ENCODE results near the gene ADD1. TPM values are rescaled to one million over a fixed set of nuclear protein-coding genes. Genes with fewer than 3 reads are reported as not detected.

The ADD1 gene
- total and polyA plus RNA-seq, 2 experiments from 2014 or later, result 175 to 219 TPM

DNA sequence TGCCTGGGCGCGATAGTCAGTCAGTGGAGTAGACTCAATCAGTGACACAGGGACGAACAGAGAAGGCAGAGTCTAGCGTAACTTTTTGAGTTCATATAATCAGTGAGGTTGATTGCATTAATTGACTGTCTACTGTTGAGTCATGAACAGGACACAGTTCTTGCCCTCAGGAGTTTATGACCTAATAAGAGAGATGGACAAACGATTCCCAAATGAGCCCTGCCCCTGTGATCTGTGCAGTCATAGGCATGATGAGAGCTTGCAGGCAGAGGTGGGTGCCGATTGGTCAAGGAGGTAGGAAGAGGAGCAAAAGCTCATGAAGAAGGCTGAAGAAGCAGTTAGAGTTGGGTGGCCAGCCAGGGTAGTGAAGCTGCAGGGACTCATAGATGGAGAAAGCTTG is 57.1 kb downstream of the ADD1 start:
- H3K9me2 ChIP-seq (ENCODE audit: insufficient read depth), result no peaks in the 10 kb centered on the region
- H3K36me3 ChIP-seq (ENCODE audit: low read depth), result peaks cover 69% of the 10 kb centered on the region
- no peak overlapping the region for H3K27ac ChIP-seq
- no peak for DNase-seq
- no peaks in the 10 kb centered on the region for H3K27me3 ChIP-seq (replicated peaks; ENCODE audit: insufficient read depth)
- H3K4me2 ChIP-seq (ENCODE audit: unreplicated experiment), result no peak overlapping the region
- H2AFZ ChIP-seq, result no peak overlapping the region
- TF ChIP-seq EZH2phosphoT487 (IDR thresholded peaks at IDR 0.05; ENCODE audit: insufficient read depth, low read depth) (no peak), EZH2 (IDR thresholded peaks at IDR 0.05; ENCODE audit: insufficient read depth, poor library complexity, severe bottlenecking) (no peak)
- in situ Hi-C loops (cut with MboI), result no loop called here
- 94 to 97% methylated on average over 6 of the region's 6 CpGs for WGBS, 2 experiments (ENCODE audit: low coverage in 1 of 2, low lambda C conversion rate in 2 of 2, missing lambda C conversion rate in 2 of 2)
- H3K9ac ChIP-seq, result no peak overlapping the region
- no peaks in the 10 kb centered on the region for H3F3A ChIP-seq (ENCODE audit: insufficient read depth)
- H4K20me1 ChIP-seq (ENCODE audit: insufficient read depth), result no peaks in the 10 kb centered on the region
- no peaks in the 10 kb centered on the region for H3K4me1 ChIP-seq (ENCODE audit: insufficient read depth)
- H3K9me3 ChIP-seq (ENCODE audit: low read depth), result no peaks in the 10 kb centered on the region
- H3K4me3 ChIP-seq, result no peak overlapping the region
- peaks cover 22% of the 10 kb centered on the region for H3K79me2 ChIP-seq (ENCODE audit: insufficient read depth)

DNA sequence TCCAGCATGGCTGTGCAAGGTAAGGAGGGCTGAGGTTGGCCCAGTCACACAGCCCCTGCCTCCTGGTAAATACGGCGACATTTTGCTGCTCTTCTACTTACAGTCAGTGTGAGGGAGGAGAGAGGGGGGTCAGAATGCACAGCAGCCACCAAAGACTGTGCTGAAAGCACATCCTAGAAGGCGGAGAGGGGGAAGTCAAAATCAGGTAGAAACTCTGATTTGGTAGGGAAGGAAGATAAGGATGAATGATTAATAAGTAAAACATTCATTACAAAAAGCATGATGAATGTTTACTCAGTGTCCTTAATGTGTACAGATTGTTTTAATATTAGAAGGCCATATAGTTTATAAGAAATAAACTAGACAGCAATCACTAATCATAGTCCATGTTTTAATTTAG is 57.5 kb downstream of the ADD1 start:
- Histone ChIP-seq H3F3A (ENCODE audit: insufficient read depth) (no peaks in the 10 kb centered on the region), H3K9me2 (ENCODE audit: insufficient read depth) (no peaks in the 10 kb centered on the region), H3K79me2 (ENCODE audit: insufficient read depth) (peaks cover 18% of the 10 kb centered on the region), H3K27ac (no peak overlapping the region), H4K20me1 (ENCODE audit: insufficient read depth) (no peaks in the 10 kb centered on the region), H2AFZ (no peak overlapping the region), H3K9me3 (ENCODE audit: low read depth) (no peaks in the 10 kb centered on the region), H3K4me2 (ENCODE audit: unreplicated experiment) (no peak overlapping the region), H3K27me3 (replicated peaks; ENCODE audit: insufficient read depth) (no peaks in the 10 kb centered on the region), H3K9ac (no peak overlapping the region; the same call in 1 of the 2 replicates), H3K4me1 (ENCODE audit: insufficient read depth) (no peaks in the 10 kb centered on the region), H3K4me3 (no peak overlapping the region), H3K36me3 (ENCODE audit: low read depth) (peaks cover 71% of the 10 kb centered on the region)
- in situ Hi-C loops (cut with MboI), result no loop called here
- TF ChIP-seq EZH2 (IDR thresholded peaks at IDR 0.05; ENCODE audit: insufficient read depth, poor library complexity, severe bottlenecking), result no peak
- no peak for TF ChIP-seq EZH2phosphoT487 (IDR thresholded peaks at IDR 0.05; ENCODE audit: insufficient read depth, low read depth)
- no peak for DNase-seq
- WGBS, 2 experiments (ENCODE audit: low coverage in 1 of 2, low lambda C conversion rate in 2 of 2, missing lambda C conversion rate in 2 of 2), result 98 to 99% methylated on average over 3 of the region's 3 CpGs

GRCh38 chr4:2902126-2902525 is 58.5 kb downstream of the ADD1 start:
- peaks cover 10% of the 10 kb centered on the region for H3K79me2 ChIP-seq (ENCODE audit: insufficient read depth)
- DNase-seq, result no peak
- H3K27ac ChIP-seq, result no peak overlapping the region
- WGBS, 2 experiments (ENCODE audit: low coverage in 1 of 2, low lambda C conversion rate in 2 of 2, missing lambda C conversion rate in 2 of 2), result 86 to 93% methylated on average over 2 of the region's 2 CpGs
- H3K9me2 ChIP-seq (ENCODE audit: insufficient read depth), result no peaks in the 10 kb centered on the region
- H3K36me3 ChIP-seq (ENCODE audit: low read depth), result peaks cover 65% of the 10 kb centered on the region
- H3F3A ChIP-seq (ENCODE audit: insufficient read depth), result no peaks in the 10 kb centered on the region
- no peak overlapping the region for H3K4me3 ChIP-seq
- H3K27me3 ChIP-seq (replicated peaks; ENCODE audit: insufficient read depth), result no peaks in the 10 kb centered on the region
- H3K4me1 ChIP-seq (ENCODE audit: insufficient read depth), result no peaks in the 10 kb centered on the region
- H2AFZ ChIP-seq, result no peak overlapping the region
- no peak overlapping the region for H3K4me2 ChIP-seq (ENCODE audit: unreplicated experiment)
- in situ Hi-C loops (cut with MboI), result no loop called here
- no peaks in the 10 kb centered on the region for H3K9me3 ChIP-seq (ENCODE audit: low read depth)
- no peak for TF ChIP-seq EZH2phosphoT487 (IDR thresholded peaks at IDR 0.05; ENCODE audit: insufficient read depth, low read depth)
- no peak for TF ChIP-seq EZH2 (IDR thresholded peaks at IDR 0.05; ENCODE audit: insufficient read depth, poor library complexity, severe bottlenecking)
- no peak overlapping the region for H3K9ac ChIP-seq
- no peaks in the 10 kb centered on the region for H4K20me1 ChIP-seq (ENCODE audit: insufficient read depth)

DNA sequence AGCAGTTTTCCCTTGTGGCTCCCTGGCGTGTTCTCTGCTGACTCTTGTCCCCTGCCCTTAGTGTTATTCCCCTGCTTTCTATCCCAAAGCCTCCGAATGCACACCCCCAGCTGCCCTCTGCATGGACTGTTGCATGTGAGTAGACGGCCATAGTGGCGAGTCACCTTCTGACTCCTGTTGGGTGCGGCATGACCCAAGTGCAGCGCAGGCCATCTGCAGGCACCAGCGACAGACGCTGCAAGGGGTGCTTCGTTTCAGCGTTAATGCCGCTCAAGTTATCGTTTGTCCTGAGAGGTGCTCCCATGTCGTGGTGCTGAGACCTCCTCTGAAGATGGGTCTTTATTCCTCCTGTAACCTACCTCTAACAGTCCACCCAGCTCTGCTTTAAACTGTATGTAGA is 61.9 kb downstream of the ADD1 start:
- no peaks in the 10 kb centered on the region for H3K9me2 ChIP-seq (ENCODE audit: insufficient read depth)
- H3K79me2 ChIP-seq (ENCODE audit: insufficient read depth), result 0 out of 2 replicates have a peak, but pooled peaks cover 8% of the 10 kb centered on the region
- H3K4me3 ChIP-seq, result no peak overlapping the region
- H3K27ac ChIP-seq, result no peak overlapping the region
- no peaks in the 10 kb centered on the region for H3K27me3 ChIP-seq (replicated peaks; ENCODE audit: insufficient read depth)
- H4K20me1 ChIP-seq (ENCODE audit: insufficient read depth), result no peaks in the 10 kb centered on the region
- DNase-seq, result no peak
- H3K36me3 ChIP-seq (ENCODE audit: low read depth), result peaks cover 51% of the 10 kb centered on the region; the same call in 1 of the 2 replicates
- H3K9ac ChIP-seq, result no peak overlapping the region
- no peaks in the 10 kb centered on the region for H3K4me1 ChIP-seq (ENCODE audit: insufficient read depth)
- WGBS, 2 experiments (ENCODE audit: low coverage in 1 of 2, low lambda C conversion rate in 2 of 2, missing lambda C conversion rate in 2 of 2), result 91 to 96% methylated on average over 13 of the region's 13 CpGs
- TF ChIP-seq EZH2phosphoT487 (IDR thresholded peaks at IDR 0.05; ENCODE audit: insufficient read depth, low read depth) (no peak), EZH2 (IDR thresholded peaks at IDR 0.05; ENCODE audit: insufficient read depth, poor library complexity, severe bottlenecking) (no peak)
- H2AFZ ChIP-seq, result no peak overlapping the region
- H3K9me3 ChIP-seq (ENCODE audit: low read depth), result no peaks in the 10 kb centered on the region
- H3F3A ChIP-seq (ENCODE audit: insufficient read depth), result no peaks in the 10 kb centered on the region
- in situ Hi-C loops (cut with MboI), result no loop called here
- H3K4me2 ChIP-seq (ENCODE audit: unreplicated experiment), result no peak overlapping the region

- no peak for TF ChIP-seq EZH2 (IDR thresholded peaks at IDR 0.05; ENCODE audit: insufficient read depth, poor library complexity, severe bottlenecking)
- TF ChIP-seq EZH2phosphoT487 (IDR thresholded peaks at IDR 0.05; ENCODE audit: insufficient read depth, low read depth), result no peak
- no peaks in the 10 kb centered on the region for H3K9me3 ChIP-seq (ENCODE audit: low read depth)
- 93 to 94% methylated on average over 8 of the region's 8 CpGs for WGBS, 2 experiments (ENCODE audit: low coverage in 1 of 2, low lambda C conversion rate in 2 of 2, missing lambda C conversion rate in 2 of 2)
- in situ Hi-C loops (cut with MboI), result no loop called here
- peaks cover 46% of the 10 kb centered on the region; the same call in 1 of the 2 replicates for H3K36me3 ChIP-seq (ENCODE audit: low read depth)
- H3K9me2 ChIP-seq (ENCODE audit: insufficient read depth), result no peaks in the 10 kb centered on the region
- no peak overlapping the region for H3K4me3 ChIP-seq
- no peak overlapping the region for H2AFZ ChIP-seq
- no peak for DNase-seq
- H3K4me1 ChIP-seq (ENCODE audit: insufficient read depth), result no peaks in the 10 kb centered on the region
- H4K20me1 ChIP-seq (ENCODE audit: insufficient read depth), result no peaks in the 10 kb centered on the region
- no peaks in the 10 kb centered on the region for H3F3A ChIP-seq (ENCODE audit: insufficient read depth)
- no peak overlapping the region for H3K4me2 ChIP-seq (ENCODE audit: unreplicated experiment)
- no peaks in the 10 kb centered on the region for H3K27me3 ChIP-seq (replicated peaks; ENCODE audit: insufficient read depth)
- no peak overlapping the region for H3K27ac ChIP-seq
- no peak overlapping the region for H3K9ac ChIP-seq
- H3K79me2 ChIP-seq (ENCODE audit: insufficient read depth), result 0 out of 2 replicates have a peak, but pooled peaks cover 11% of the 10 kb centered on the region
These were observed 62.6 kb downstream of the ADD1 start for GRCh38 chr4:2906218-2906617.

Measured in GM23248 (cell line).